Measurements from ENCODE around the gene PSD. TPM values are rescaled to one million over a fixed set of nuclear protein-coding genes. Genes with fewer than 3 reads are reported as not detected.
A peak's percentile ranks its signal among the peaks of the same experiment; 100 is the strongest.

Gene PSD
- total RNA-seq, 1 donor from 2014 or later, result 6.2 TPM

DNA sequence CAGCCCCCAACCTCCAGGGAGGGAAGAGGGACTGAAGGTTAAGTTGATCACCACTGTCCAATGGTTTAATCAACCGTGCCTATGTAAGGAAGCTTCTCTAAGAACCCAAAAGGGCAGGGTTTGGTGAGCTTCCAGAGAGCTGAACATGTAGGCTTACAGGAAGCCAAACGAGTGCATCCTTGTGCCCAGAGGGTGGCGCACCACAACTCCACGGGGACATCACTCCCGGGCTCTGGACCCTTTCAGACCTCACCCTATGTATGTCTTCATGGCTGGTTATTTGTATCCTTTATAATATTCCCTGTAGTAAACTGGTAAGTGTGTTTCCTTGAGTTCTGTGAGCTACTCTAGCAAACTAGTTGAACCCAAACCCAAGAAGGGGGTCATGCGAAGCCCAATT, 34.5 kb downstream of the PSD start:
- no peak for DNase-seq

DNA sequence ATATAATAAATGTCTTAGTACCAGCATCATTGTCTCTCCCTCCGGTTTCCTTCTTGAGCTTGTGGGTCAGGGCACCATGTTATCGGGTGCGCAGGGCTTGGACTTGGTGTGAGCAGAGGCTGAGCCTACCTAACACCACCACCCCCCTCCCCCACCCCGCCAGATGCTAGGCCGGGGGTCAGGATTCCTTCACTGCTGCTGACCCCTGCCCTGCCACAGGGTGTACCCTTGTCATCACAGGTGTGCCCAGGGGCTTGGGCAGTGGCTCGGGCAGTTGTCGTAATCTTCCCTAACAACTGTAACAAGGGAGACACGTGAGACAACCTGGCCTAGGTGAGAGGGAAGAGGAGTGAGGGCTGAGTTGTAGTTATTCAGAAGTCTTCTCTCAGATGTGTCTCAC, 35.7 kb downstream of the PSD start:
- DNase-seq, result no peak

GRCh38 chr10:102381983-102382382, 36.6 kb downstream of the PSD start:
- DNase-seq, result no peak

DNA sequence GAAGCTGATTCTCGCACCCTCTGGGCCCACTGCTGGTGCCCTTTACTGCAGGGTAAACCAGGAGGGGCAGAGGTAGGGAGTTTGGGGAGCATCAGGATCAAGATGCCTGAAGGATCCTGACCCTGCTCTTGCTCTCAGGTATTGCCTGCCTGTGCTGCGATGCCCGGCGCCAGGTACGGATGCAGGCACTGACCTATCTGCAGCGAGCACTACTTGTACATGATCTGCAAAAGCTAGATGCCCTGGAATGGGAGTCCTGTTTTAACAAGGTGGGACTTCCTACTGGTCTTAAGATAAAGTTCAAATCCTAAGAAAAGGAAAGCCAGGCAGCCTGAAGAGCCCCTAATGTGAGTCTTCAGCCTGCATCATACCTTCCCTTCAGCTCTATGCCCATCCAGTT, 39.2 kb downstream of the PSD start:
- DNase-seq, result no peak

DNA sequence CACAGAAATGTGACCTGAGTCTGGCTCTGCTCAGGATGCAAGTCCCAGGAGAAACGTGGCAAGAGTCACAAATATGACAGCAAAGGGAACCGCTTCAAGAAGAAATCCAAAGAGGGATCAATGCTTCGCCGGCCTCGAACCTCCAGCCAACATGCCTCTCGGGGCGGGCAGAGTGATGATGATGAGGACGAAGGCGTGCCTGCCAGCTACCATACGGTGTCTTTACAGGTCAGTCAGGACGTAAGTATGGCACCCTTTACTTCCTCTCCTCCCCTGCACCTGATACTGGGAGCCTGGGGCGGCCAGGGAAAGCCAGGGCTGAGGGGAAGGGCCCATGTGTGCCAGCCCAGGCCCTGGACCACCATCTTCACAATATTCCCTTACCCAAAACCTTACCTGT, 41.7 kb downstream of the PSD start:
- no peak for DNase-seq

- DNase-seq, result no peak
Measured at GRCh38 chr10:102375867-102376266, 42.7 kb downstream of the PSD start.

GRCh38 chr10:102375250-102375649, 43.3 kb downstream of the PSD start:
- no peak for DNase-seq

DNA sequence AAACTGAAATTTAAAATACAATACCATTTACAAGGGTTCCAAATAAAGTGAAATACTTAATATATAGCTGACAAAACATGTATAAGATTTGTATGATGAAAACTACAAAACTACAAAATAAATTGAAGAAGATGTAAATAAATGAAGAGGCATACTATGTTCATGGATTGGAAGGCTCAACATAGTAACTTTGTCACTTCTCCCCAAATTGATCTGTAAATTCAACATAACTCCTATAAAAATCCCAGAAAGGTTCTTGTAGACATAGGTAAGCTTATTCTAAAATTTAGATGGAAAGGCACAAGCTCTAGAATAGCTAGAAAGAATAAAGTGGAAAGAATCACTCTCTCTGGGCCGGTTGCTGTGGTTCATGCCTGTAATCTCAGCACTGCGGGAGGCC, 47.3 kb downstream of the PSD start:
- DNase-seq, result no peak

- DNase-seq, result no peak
Measured at GRCh38 chr10:102368077-102368476, 50.5 kb downstream of the PSD start.

- DNase-seq, result no peak
Measured at GRCh38 chr10:102367441-102367840, 51.1 kb downstream of the PSD start.

DNA sequence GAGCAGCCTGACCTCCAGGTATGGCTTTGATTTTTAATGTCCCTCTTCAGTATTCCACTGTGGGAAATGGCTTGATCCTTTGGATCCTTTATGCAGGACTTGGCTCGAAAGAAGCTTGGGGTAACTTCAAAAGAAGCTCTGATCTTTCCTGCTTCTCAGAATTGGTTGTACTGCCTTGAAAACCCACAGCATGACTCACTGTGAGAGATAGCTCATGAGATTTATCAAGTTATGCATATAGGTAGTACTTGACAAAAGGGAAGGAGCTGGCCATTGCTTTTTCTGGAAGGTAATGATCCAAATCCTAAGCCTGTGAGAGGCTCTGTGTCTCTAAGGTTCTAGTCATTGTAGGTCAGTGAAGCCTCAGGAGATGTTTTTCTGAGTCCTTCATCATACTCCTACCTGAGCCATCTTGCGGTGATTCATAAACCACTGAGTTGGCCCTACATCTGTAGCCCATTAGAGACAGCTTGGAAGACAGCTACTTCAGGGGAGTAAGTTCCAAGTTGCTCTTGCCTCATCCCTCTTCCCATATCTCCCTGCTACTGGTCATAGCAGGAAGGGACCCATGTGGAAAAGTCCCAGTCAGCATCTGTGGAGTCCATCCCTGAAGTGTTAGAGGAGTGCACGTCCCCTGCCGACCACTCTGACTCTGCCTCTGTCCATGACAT, 59.7 kb downstream of the PSD start:
- DNase-seq, result no peak

DNA sequence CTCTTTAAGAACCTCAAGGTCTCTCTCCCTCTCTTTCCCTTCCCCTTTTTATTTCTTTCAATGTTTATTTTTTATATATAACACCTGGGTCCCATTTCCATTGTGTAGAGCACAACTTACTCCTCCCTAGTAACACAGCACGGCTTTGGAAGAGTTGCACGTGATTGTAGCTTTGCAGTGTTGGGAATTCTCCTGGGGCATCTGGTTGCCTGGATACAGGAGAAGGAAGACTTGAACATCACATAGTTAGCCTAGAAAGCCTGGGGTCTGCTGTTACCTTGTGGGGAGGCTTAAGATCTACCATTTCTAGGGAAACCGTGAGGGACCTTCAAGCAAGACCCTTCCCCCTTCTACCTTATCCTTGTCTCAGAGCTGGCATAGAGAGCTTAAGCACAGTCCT, 64.1 kb downstream of the PSD start:
- no peak for DNase-seq

Small RNA genes within 50 kb of the gene (small RNA-seq; reads per million reads assigned to genes)
- gene MIR146B (ENCODE audit: low replicate concordance), result 725 reads per million, percentile 98 among the genes with 10 or more reads in this experiment

Other genes starting within 250 kb of the PSD start
- gene ELOVL3, start 192.5 kb downstream of the PSD start, total RNA-seq, result not detected
- gene PITX3, start 177.3 kb downstream of the PSD start, total RNA-seq, result 3.2 TPM
- gene GBF1, start 173.3 kb downstream of the PSD start, total RNA-seq, result 37.4 TPM
- 19.8 TPM for gene NFKB2, start 23.1 kb downstream of the PSD start, total RNA-seq
- 6.3 TPM for gene FBXL15, start 2.1 kb upstream of the PSD start, total RNA-seq
- 54.5 TPM for gene CUEDC2, start 13.8 kb upstream of the PSD start, total RNA-seq
- not detected for gene C10orf95, start 32.8 kb upstream of the PSD start, total RNA-seq
- gene ACTR1A, start 83.9 kb upstream of the PSD start, total RNA-seq, result 75.2 TPM
- 10.8 TPM for gene SUFU, start 85.2 kb upstream of the PSD start, total RNA-seq
- 82.2 TPM for gene TRIM8, start 225.7 kb upstream of the PSD start, total RNA-seq